CD4-positive, alpha-beta T cell treated with Interferon alpha-2 for 1 hour (primary cell): ENCODE measurements around the gene INPP5K.

Experiments used
- DNase-seq, 2 donors: peaks; one replicate each; pipeline ENCODE4 v3.0.0-alpha.2; 2020 to 2022

INPP5K gene

DNA sequence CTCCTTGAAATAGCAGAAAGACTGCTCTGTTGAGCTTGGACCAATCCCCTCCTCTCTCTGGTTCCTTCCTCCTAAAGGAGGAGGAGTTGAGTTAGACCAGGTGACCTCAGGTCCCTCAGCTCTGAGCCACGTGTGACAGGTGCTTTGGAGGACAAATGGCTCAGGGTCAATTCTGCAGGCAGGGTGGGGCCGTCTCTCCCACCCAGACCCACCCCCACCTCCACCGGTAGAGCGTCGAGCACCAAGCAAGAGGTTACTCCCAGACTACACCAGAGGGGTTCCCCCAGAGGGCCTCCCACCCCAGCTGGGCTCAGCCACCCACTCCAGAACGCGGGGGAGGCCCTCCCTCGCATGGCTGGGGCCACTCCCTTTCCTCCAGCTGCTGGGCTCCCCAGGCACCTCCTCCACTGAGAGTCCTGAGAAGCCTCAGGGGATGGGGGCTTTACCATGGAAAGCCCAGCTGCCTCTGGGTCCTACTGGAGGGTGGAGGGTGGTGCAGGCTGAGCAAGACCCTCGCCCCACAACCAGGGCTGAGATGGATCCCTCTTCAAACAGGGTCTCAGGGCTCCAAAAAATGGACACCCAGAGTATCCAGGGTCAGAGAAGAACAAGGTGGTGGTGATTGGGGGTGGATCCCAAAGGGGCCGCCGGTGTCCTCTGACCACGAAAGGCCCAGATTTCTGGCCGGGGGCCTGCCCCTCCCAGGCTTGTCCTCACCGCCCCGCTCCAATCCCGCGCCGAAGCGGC lies 31.6 kb downstream of the INPP5K start:
- peak; percentile 69 to 75 for DNase-seq

GRCh38 chr17:1484060-1484535 lies 32.3 kb downstream of the INPP5K start:
- no peak for DNase-seq

- DNase-seq: no peak
Measured at GRCh38 chr17:1482680-1483079, 33.7 kb downstream of the INPP5K start.

DNA sequence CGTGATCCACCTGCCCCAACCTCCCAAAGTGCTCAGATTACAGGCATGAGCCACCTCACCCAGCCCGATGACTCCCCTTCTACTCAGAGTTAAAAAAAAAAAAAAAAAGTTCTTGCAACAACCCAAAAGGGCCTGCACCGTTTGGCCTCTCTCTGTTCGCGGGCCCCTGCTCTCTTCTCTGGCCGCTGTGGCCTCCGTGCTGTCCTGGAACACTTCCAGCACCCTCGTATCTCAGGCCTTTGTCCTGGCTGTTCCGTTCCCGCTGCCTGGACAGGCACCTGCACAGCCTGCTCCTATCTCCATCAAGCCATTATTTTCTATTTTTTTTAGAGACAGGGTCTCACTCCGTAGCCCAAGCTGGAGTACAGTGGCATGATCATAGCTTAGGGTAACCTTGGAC lies 34.7 kb downstream of the INPP5K start:
- no peak for DNase-seq

GRCh38 chr17:1480747-1481465 lies 35.5 kb downstream of the INPP5K start:
- no peak for DNase-seq

DNA sequence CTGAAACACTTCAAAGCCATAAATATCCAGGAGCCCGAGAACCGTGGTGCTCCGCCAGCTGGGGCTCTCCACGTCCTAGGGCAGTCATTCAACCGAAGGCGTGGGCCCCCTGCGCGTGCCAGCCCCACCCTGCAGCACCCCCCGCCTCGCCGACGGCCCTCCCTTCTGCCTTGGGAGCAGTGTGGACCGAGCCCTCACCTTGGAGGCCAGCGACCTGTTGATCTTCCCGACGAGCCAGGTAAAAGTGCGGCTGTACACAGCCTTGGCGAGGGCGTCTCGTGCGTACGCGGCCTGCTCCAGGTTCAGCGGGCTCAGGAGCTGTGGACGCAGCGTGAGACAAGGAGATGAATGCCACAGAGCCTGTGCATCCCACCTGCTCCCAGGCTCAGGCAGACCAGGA lies 38.0 kb downstream of the INPP5K start:
- no peak for DNase-seq

DNA sequence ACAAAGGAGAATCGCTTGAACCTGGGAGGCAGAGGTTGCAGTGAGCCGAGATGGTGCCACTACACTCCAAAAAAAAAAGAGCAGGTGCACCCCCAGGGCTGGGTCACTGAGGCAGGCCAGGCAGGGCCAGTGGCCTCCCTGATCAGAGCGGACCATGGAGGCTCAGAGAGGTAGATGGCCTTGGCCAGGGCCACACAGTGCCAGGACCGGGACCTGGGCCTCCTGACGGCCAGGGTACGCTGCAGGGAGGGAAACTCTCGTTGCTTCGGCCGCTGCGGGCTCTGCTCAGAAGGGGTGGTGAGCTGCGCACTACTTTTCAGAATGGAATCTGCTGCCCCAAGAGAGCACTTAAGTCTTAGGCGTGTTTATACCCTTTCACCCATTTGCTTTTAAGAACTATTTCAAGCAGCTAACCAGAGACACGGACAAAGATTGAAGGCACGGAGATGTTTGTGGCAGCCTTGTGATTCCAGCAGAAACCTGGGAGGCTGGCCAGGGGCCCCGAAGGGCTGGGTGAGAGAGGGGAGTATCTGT lies 41.0 kb downstream of the INPP5K start:
- DNase-seq: no peak

GRCh38 chr17:1474402-1475189 lies 41.8 kb downstream of the INPP5K start:
- DNase-seq: no peak

DNA sequence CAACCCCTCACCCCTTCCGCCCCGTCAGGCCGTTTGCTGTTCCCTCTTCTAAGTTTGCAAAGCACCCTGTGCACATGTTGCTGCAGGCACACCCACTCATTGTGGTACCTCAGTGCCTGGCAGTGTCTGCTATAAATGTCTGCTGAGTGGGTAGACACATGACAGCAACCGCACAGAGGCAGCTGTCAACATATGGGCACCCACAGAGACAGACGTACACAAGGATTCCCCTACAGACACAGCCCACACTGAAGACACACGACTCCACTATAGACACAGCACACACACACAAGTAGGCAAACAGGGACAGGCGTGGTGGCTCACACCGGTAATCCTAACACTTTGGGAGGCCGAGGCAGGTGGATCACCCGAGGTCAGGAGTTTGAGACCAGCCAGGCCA lies 42.6 kb downstream of the INPP5K start:
- peak in 1 of 2 donors; percentile 35 for DNase-seq

GRCh38 chr17:1473170-1473569 lies 43.2 kb downstream of the INPP5K start:
- DNase-seq: no peak

GRCh38 chr17:1471911-1472821 lies 44.2 kb downstream of the INPP5K start:
- DNase-seq: no peak

DNA sequence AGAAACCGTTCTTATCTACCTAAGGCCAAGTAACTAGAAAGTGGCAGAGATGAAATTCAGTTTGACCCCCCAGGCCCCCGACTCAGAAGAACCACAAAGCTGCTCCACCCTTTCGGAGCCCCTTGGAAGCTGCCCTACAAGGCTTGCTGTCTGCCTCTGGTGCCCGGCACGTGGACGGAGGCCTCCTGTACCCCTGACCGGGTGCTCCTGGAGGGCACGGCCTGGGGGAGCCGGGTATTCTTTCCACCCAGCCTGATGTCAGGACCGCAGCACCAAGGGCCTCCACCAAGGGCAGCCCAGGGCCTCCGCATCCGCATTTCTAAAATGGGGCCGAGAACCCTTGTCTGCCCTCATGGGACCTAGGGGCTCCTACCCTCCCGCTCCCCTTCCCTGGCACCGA lies 44.9 kb downstream of the INPP5K start:
- no peak for DNase-seq

DNA sequence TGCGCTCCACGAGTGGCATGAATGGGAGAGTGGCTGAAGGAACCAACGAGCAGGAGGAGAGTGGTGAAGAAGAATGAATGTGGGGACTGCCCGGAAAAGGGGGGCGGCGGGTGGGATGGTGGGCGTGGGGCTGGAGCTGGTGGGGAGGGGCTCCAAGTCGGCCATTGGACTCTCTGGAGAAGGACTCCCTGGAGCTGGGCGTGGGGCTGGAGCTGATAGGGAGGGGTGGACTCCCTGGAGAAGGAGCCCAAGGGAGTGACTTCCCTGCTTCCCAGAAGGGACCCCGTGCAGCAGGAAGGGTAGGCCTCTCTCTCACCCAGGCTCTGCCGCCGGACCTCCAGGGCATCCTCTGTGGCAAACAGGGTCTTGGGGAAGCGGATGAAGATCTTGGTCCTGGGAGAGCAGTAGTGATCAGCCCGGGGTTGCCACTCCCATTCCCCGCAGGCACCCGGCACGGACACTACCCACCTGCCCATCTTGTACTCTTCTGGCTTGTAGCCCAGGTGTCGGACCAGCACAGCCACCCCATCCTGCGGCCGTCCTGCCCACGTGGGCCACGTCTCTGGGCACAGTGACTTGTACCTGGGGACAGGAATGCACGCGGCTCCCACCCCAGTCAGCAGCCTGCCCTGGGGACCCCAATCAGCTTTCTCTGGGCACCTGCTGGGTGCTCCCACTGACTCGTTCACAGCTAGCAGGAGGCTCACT lies 45.5 kb downstream of the INPP5K start:
- DNase-seq: no peak

DNA sequence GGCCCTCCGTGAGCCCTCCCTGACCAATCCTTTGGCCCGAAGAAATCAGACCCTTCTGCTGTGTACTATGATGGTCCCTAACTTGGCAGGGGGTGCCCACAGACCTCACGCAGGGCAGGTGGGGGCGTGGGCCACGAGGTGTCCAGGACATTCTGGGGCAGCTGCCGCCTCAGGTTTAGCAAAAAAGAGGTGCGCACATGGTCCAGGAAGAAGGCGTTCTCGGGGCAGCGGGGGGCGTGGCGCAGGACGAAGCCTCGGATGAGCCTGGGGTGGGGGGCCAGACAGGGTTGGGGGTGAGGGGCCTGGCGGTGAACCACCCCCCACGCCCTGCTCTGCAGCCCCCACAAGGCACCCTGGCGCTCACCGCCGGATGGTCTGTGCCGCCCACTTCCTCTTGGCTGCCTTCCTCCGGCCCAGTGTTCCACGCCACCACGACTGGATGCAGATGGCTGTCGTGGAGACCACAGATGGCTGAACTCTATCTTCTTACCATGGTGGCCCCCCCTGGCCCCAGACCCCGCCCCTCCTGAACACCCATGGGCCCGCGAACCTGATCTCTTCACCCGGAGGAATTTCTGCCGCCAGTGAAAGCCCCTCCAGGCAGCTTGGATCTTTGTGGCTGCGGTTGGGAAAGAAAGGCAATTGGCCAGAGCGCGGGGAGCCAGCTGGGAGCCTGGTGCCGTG lies 46.2 kb downstream of the INPP5K start:
- no peak for DNase-seq

- DNase-seq: no peak
Measured at GRCh38 chr17:1469231-1469852, 47.1 kb downstream of the INPP5K start.

GRCh38 chr17:1467898-1468492 lies 48.4 kb downstream of the INPP5K start:
- DNase-seq: peak in 1 of 2 donors; percentile 49

GRCh38 chr17:1467258-1467657 lies 49.2 kb downstream of the INPP5K start:
- DNase-seq: no peak

GRCh38 chr17:1464186-1464585 lies 52.2 kb downstream of the INPP5K start:
- DNase-seq: no peak

DNA sequence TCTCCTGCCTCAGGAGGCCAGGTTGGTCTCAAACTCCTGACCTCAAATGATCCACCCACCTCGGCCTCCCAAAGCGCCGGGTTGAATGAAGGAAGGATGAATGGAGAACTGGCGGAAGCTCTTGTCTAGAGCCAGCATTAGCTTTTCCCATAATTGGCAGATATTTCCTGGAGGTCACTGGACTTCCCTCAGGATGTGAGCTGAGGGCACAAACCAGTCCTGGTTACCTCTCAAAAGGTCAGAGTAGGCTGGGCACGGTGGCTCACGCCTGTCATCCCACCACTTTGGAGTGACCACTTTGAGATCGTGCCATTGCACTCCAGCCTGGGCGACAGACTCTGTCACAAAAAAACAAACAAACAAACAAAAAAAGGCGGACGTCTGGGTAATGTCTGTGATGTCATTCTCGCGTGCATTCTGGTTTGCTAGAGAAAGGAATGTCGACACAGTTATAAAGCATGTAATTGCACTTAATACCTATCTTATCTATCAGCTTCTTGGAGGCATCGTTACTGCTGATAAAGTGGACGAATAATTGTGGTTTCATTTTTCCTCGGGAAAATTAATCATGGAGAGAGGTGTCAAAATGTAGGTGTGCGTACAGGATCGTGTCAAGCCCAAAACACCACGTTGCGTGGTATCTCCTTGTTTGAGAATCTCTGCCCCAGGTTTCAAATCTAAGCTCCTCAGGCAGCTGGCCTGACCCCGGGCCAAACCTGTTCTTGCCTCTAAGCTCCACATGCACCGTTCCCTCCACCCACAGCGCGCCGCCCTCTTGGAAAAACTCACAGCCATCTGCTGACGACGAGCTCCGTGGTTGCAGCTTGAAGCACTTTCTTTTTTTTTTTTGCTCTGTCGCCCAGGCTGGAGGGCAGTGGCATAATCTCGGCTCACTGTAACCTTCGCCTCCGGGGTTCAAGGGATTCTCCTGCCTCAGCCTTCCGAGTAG lies 54.0 kb downstream of the INPP5K start:
- DNase-seq: no peak
